Mucosa of rectum (tissue), 2 donors: ENCODE results near the gene RHBDF1.
"Not testable (repeated sequence)": the region's sequence is repeated elsewhere in the genome, so short reads cannot be mapped to it uniquely, and the experiment has no call there.

Source experiments
- H3K27ac ChIP-seq, 2 donors: one replicate each; pipeline ENCODE4 v1.7.0; 2013; ENCODE audit warnings: inconsistent platforms in 2 of 2, low read depth in 2 of 2, low read length in 2 of 2
- H3K27me3 ChIP-seq, 2 donors: one replicate each; pipeline ENCODE4 v1.7.0; 2013; ENCODE audit warnings: low read length in 2 of 2; ENCODE audit not compliant: control insufficient read depth in 2 of 2, insufficient read depth in 2 of 2
- H3K36me3 ChIP-seq, 2 donors: one replicate each; pipeline ENCODE4 v1.7.0; 2013; ENCODE audit warnings: low read length in 2 of 2; ENCODE audit not compliant: control insufficient read depth in 2 of 2, insufficient read depth in 2 of 2
- H3K4me1 ChIP-seq, 2 donors: one replicate each; pipeline ENCODE4 v1.7.0; 2013; ENCODE audit warnings: low read length in 2 of 2, mild to moderate bottlenecking in 1 of 2; ENCODE audit not compliant: control insufficient read depth in 2 of 2, insufficient read depth in 2 of 2
- H3K4me3 ChIP-seq, 2 donors: one replicate each; pipeline ENCODE4 v1.7.0; 2013; ENCODE audit warnings: low read length in 2 of 2
- H3K9ac ChIP-seq, 2 donors: one replicate each; pipeline ENCODE4 v1.7.0; 2013; ENCODE audit warnings: low read length in 2 of 2, low read depth in 1 of 2, mild to moderate bottlenecking in 1 of 2
- H3K9me3 ChIP-seq, 2 donors: one replicate each; pipeline ENCODE4 v1.7.0; 2013; ENCODE audit warnings: low read length in 2 of 2; ENCODE audit not compliant: control insufficient read depth in 2 of 2
- donor health status: healthy.
- donor health status: Normal muscosa, but diverticular disease.

The RHBDF1 gene

DNA sequence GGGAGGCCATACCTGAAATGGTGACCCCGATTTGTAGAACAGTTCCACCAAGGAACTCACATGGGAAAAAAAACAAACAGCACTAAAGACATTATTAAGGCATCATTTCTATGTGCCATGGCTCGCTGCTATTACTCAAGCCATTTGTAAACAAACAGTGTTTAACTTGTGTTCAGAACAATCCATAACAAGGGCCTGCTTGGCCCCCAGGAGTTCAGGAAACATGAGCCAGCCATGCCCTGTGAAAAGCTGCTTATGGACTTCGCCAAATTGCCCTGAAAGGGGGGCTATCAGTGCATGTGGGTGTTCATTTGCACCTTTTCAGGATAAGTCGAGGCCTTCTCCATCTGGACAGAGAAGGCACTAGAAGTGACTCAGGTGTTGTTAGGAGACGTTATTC lies 27.0 kb downstream of the RHBDF1 start:
- Histone ChIP-seq H3K27me3 (no peaks in the 10 kb centered on the region), H3K9me3 (no peaks in the 10 kb centered on the region), H3K36me3 (peaks cover 22 to 23% of the 10 kb centered on the region in 2 donors), H3K9ac (no peak overlapping the region), H3K4me1 (no peaks in the 10 kb centered on the region), H3K27ac (no peak overlapping the region), H3K4me3 (no peak overlapping the region)

DNA sequence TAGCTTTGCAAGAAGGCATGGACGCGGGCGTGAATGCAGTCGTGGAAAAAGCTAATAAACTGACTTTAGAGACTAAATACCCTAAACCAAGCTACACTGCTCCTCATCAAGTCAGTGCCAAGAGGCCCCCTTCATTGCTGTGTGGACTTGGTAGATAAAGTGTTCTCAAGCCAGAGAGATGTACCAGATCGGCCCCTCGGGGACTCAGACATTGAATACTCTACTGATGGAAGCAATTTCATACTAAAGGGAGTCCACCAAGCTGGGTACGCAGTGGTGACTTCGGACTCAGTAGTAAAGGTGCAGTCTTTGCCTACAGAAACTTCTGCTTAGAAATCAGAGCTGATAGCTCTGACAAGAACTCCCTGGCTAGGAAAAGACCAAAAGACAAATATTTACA lies 27.8 kb downstream of the RHBDF1 start:
- H3K9ac ChIP-seq: no peak overlapping the region
- no peaks in the 10 kb centered on the region for H3K4me1 ChIP-seq
- H3K27me3 ChIP-seq: no peaks in the 10 kb centered on the region
- H3K27ac ChIP-seq: no peak overlapping the region
- peaks cover 20 to 22% of the 10 kb centered on the region in 2 donors for H3K36me3 ChIP-seq
- H3K4me3 ChIP-seq: no peak overlapping the region
- H3K9me3 ChIP-seq: no peaks in the 10 kb centered on the region

- H3K4me1 ChIP-seq: peaks cover 10 to 12% of the 10 kb centered on the region in 2 donors
- no peaks in the 10 kb centered on the region for H3K9me3 ChIP-seq
- H3K27me3 ChIP-seq: no peaks in the 10 kb centered on the region
- H3K27ac ChIP-seq: no peak overlapping the region
- H3K9ac ChIP-seq: no peak overlapping the region
- H3K4me3 ChIP-seq: no peak overlapping the region
- H3K36me3 ChIP-seq: peaks cover 20 to 22% of the 10 kb centered on the region in 2 donors
Observed at GRCh38 chr16:43294-43693, 29.1 kb downstream of the RHBDF1 start.

DNA sequence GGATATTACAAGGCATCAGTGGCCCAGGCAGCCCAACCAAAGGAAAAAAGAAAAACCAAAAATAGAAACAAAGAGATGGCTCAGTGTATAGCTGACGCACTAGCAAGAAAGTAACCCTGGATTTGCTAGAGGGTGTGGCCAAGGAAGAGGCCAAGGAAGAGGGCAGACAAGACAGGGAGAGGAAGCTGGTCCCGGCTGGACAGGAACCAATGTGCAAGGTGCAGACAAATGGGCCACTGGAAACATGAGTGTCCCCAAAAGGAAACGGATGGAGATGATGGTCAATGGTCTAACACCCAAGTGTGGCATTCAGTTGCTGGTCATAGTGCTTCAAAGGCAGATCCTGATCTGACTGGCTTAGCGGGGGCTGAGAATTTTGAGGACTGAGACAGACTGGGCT lies 29.7 kb downstream of the RHBDF1 start:
- Histone ChIP-seq H3K9ac (no peak overlapping the region), H3K27ac (no peak overlapping the region), H3K36me3 (peaks cover 20 to 22% of the 10 kb centered on the region in 2 donors), H3K4me1 (peaks cover 10 to 13% of the 10 kb centered on the region in 2 donors), H3K27me3 (no peaks in the 10 kb centered on the region), H3K9me3 (no peaks in the 10 kb centered on the region), H3K4me3 (no peak overlapping the region)

- H3K27ac ChIP-seq: no peak overlapping the region
- H3K27me3 ChIP-seq: no peaks in the 10 kb centered on the region
- H3K4me1 ChIP-seq: peaks cover 10 to 13% of the 10 kb centered on the region in 2 donors
- no peak overlapping the region for H3K9ac ChIP-seq
- peaks cover 17 to 19% of the 10 kb centered on the region in 2 donors for H3K36me3 ChIP-seq
- H3K9me3 ChIP-seq: no peaks in the 10 kb centered on the region
- H3K4me3 ChIP-seq: no peak overlapping the region
Observed at GRCh38 chr16:42069-42457, 30.4 kb downstream of the RHBDF1 start.

- no peaks in the 10 kb centered on the region for H3K27me3 ChIP-seq
- H3K27ac ChIP-seq: no peak overlapping the region
- no peak overlapping the region for H3K4me3 ChIP-seq
- H3K9ac ChIP-seq: no peak overlapping the region
- H3K36me3 ChIP-seq: peaks cover 15 to 17% of the 10 kb centered on the region in 2 donors
- no peaks in the 10 kb centered on the region for H3K9me3 ChIP-seq
- H3K4me1 ChIP-seq: peaks cover 10 to 13% of the 10 kb centered on the region in 2 donors
Observed at GRCh38 chr16:41439-42068, 30.9 kb downstream of the RHBDF1 start.

GRCh38 chr16:38941-39892 lies 33.2 kb downstream of the RHBDF1 start:
- Histone ChIP-seq H3K27ac (peak overlapping the region; percentile 53 to 79), H3K4me3 (peak overlapping the region in 1 of 2 donors; percentile 7), H3K9me3 (no peaks in the 10 kb centered on the region), H3K9ac (peak overlapping the region in 1 of 2 donors; percentile 24), H3K36me3 (peaks cover 6 to 8% of the 10 kb centered on the region in 2 donors), H3K4me1 (peaks cover 13 to 16% of the 10 kb centered on the region in 2 donors), H3K27me3 (no peaks in the 10 kb centered on the region)

- not testable (repeated sequence) for H3K9ac ChIP-seq, H3K36me3 ChIP-seq, H3K27ac ChIP-seq, H3K27me3 ChIP-seq, H3K9me3 ChIP-seq, H3K4me3 ChIP-seq
- H3K4me1 ChIP-seq: peaks cover 13 to 16% of the 10 kb centered on the region in 2 donors
Observed at GRCh38 chr16:38206-38605, 34.2 kb downstream of the RHBDF1 start.

- Histone ChIP-seq H3K4me1 (peaks cover 13 to 16% of the 10 kb centered on the region in 2 donors), H3K9ac (no peak overlapping the region), H3K27me3 (no peaks in the 10 kb centered on the region), H3K27ac (peak overlapping the region in 1 of 2 donors; percentile 43), H3K36me3 (peaks cover 3 to 6% of the 10 kb centered on the region in 2 donors), H3K9me3 (no peaks in the 10 kb centered on the region), H3K4me3 (no peak overlapping the region)
Observed at GRCh38 chr16:37511-37910, 34.9 kb downstream of the RHBDF1 start.

DNA sequence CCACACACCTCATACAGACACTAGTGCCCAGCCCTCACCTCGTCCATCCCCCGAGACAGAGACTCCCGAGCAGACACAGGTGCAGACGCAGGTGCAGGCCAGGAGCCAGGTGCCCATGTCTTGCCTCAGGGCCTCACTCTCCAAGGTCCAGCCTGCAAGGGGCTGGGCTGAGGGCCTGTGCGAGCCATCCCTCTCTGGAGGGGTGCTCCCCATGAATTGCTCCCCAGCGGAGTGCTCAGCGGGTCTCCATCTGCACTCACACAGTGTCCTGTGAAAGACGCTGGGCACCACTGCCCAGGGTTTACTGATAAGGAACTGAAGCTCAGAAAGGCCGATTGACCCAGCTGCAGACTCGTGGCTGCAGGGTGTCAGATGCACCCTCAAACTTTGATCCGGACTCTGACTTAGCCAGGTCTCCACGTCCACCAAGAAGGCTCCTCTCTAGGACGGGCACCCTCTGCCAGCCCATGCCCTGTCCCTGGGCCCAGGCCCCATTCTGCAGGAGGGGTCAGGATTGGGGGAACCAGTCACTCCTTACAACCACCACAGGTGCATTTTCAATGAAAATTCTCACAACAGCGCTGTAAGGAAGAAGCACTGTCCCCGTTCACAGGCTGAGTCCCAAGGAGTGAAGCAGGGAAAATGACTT lies 36.0 kb downstream of the RHBDF1 start:
- Histone ChIP-seq H3K27ac (no peak overlapping the region), H3K9ac (no peak overlapping the region), H3K4me3 (no peak overlapping the region), H3K4me1 (peaks cover 13 to 16% of the 10 kb centered on the region in 2 donors), H3K9me3 (no peaks in the 10 kb centered on the region), H3K27me3 (no peaks in the 10 kb centered on the region), H3K36me3 (no peaks in the 10 kb centered on the region)
